Endothelial cell of umbilical vein (primary cell): ENCODE results near the gene ADARB1. TPM values are rescaled to one million over a fixed set of nuclear protein-coding genes. Genes with fewer than 3 reads are reported as not detected.

Experiments used
- BruUV-seq: library from RNA; stranded (reverse); fragments of 400-500 nt; replicated peaks from 2 replicates; lab custom pipeline; 2021; lab: Mats Ljungman, UMichigan
- CTCF ChIA-PET: fragments of 300-600, 350-600 bp; sonication (Branson Sonifier 250); formaldehyde crosslinking; loops from one replicate; lab custom pipeline; 2021; ENCODE audit warnings: antibody characterized with exemption, inconsistent platforms; lab: Charles Lee
- POLR2A ChIA-PET: fragments of 300-600, 350-600 bp; sonication (Branson Sonifier 250); formaldehyde crosslinking; loops from one replicate; lab custom pipeline; 2021; ENCODE audit warnings: antibody characterized with exemption, inconsistent platforms; lab: Charles Lee
- DNase-seq: peaks from one replicate; pipeline ENCODE4 v3.0.0-alpha.2; 2011; ENCODE audit warnings: low read depth, low spot score
- FAIRE-seq: peaks from 2 replicates; lab custom pipeline; 2011; peaks lifted over from hg19 to GRCh38; lab: Jason Lieb, UNC
- H2AFZ ChIP-seq: 2 replicates; pipeline ENCODE4 v1.6.0; 2012; ENCODE audit warnings: low read depth, low read length, control low read depth, inconsistent platforms
- H3K27ac ChIP-seq: 2 replicates; pipeline ENCODE4 v1.5.1; 2011; ENCODE audit warnings: low read depth, mild to moderate bottlenecking, control low read depth, low read length, moderate library complexity; ENCODE audit not compliant: insufficient read depth
- H3K27me3 ChIP-seq, 2 experiments: 2 replicates each; pipeline versions ENCODE4 v1.6.0 to v1.6.1; 2011; ENCODE audit warnings: low read length in 2 of 2, mixed read lengths in 1 of 2; ENCODE audit not compliant: control insufficient read depth in 2 of 2, insufficient read depth in 2 of 2
- H3K36me3 ChIP-seq, 2 experiments: 2 replicates in 1 of 2; 3 replicates in 1 of 2; pipeline ENCODE4 v1.5.1; 2011; ENCODE audit warnings: low read length in 2 of 2, mild to moderate bottlenecking in 1 of 2, moderate library complexity in 1 of 2; ENCODE audit not compliant: control insufficient read depth in 2 of 2, insufficient read depth in 2 of 2; ENCODE audit errors: extremely low read depth in 1 of 2
- H3K4me1 ChIP-seq: 3 replicates; pipeline ENCODE4 v1.5.1; 2011; ENCODE audit warnings: mild to moderate bottlenecking, low read length; ENCODE audit not compliant: control insufficient read depth, insufficient read depth; ENCODE audit errors: extremely low read depth
- H3K4me2 ChIP-seq: 2 replicates; pipeline ENCODE4 v1.6.1; 2011; ENCODE audit warnings: low read length, control low read depth, mixed read lengths; ENCODE audit not compliant: insufficient read depth
- H3K4me3 ChIP-seq, 3 experiments: fragments of 200-600 bp in 1 of 3; sonication (generic), shearing (Covaris generic) in 1 of 3; replicated peaks in 1 of 3; 2 replicates each; pipeline ENCODE4 v1.5.1; 2011 to 2016; ENCODE audit warnings: control low read depth in 3 of 3, low read length in 3 of 3, mild to moderate bottlenecking in 2 of 3, inconsistent platforms in 1 of 3, low read depth in 1 of 3, moderate library complexity in 1 of 3; ENCODE audit not compliant: insufficient read depth in 1 of 3
- H3K79me2 ChIP-seq: 2 replicates; pipeline ENCODE4 v1.6.0; 2012; ENCODE audit warnings: low read length, inconsistent platforms; ENCODE audit not compliant: control insufficient read depth, insufficient read depth
- H3K9ac ChIP-seq: replicated peaks from 2 replicates; pipeline ENCODE3; 2011; ENCODE audit warnings: low read length, control low read depth; ENCODE audit not compliant: insufficient read depth; ENCODE audit errors: extremely low read depth
- H3K9me1 ChIP-seq: replicated peaks from 3 replicates; pipeline ENCODE4 v1.6.0; 2011; ENCODE audit warnings: mild to moderate bottlenecking, low read length; ENCODE audit not compliant: control insufficient read depth, insufficient read depth; ENCODE audit errors: extremely low read depth
- H3K9me3 ChIP-seq: replicated peaks from 2 replicates; pipeline ENCODE4 v1.5.1; 2012; ENCODE audit warnings: low read length, inconsistent platforms; ENCODE audit not compliant: control insufficient read depth, insufficient read depth
- H4K20me1 ChIP-seq: replicated peaks from 2 replicates; pipeline ENCODE3; 2011; ENCODE audit warnings: mild to moderate bottlenecking, low read length; ENCODE audit not compliant: control insufficient read depth, insufficient read depth; ENCODE audit errors: extremely low read depth
- EZH2 ChIP-seq: IDR thresholded peaks from 2 replicates; pipeline ENCODE4 v1.6.1; 2012; ENCODE audit warnings: borderline replicate concordance, low read depth, mild to moderate bottlenecking, moderate library complexity, low read length, inconsistent platforms; ENCODE audit not compliant: severe bottlenecking
- FOS ChIP-seq: IDR thresholded peaks from 2 replicates; pipeline ENCODE4 v1.6.1; 2011; ENCODE audit warnings: mild to moderate bottlenecking, low read length, moderate library complexity, borderline replicate concordance; ENCODE audit not compliant: insufficient read depth
- MYC ChIP-seq: IDR thresholded peaks from one replicate; pipeline ENCODE4 v1.6.1; 2011; ENCODE audit warnings: mild to moderate bottlenecking, low read depth, low read length
- POLR2AphosphoS5 ChIP-seq: IDR thresholded peaks from 2 replicates; pipeline ENCODE4 v1.6.1; 2012; ENCODE audit warnings: low read depth, mild to moderate bottlenecking, control low read depth, low read length, moderate library complexity; ENCODE audit not compliant: insufficient read depth
- dilution Hi-C: fragments of 300-500 bp; cut with MboI; formaldehyde crosslinking; loops from one replicate; pipeline ENCODE4 v1.15.0; 2019; ENCODE audit warnings: low sequenced_read_pairs; ENCODE audit not compliant: extremely low pct_ligation_motif_present
- intact Hi-C: fragments of 100-400 bp; cut with micrococcal nuclease; formaldehyde crosslinking; loops from one replicate; pipeline ENCODE4 v1.10.0; 2022
- polyA plus RNA-seq, 4 experiments: library from polyadenylated mRNA; depleted of rRNA in 3 of 4; stranded (reverse) in 3 of 4; unstranded in 1 of 4; fragments of >200 nt; gene quantifications; 2 replicates each; pipeline versions ENCODE4 v1.2.1 to v1.2.3, GENCODE V29; 2011 to 2012; ENCODE audit warnings: missing spikeins in 1 of 4
- total RNA-seq: library from RNA; stranded (reverse); gene quantifications from 2 replicates; pipeline ENCODE4 v1.2.3, GENCODE V29; 2021
- TF ChIP-seq, protein P1 (sequence below), 2 donors: IDR thresholded peaks; 1 replicate in 1 of 2; 2 replicates in 1 of 2; pipeline ENCODE4 v1.5.1; 2011; ENCODE audit warnings: low read length in 2 of 2, mild to moderate bottlenecking in 2 of 2, moderate library complexity in 2 of 2, control low read depth in 1 of 2, inconsistent platforms in 1 of 2, low read depth in 1 of 2; ENCODE audit not compliant: insufficient read depth in 1 of 2; ENCODE audit errors: extremely low read depth in 1 of 2

Gene ADARB1
- total and polyA plus RNA-seq, 2 donors (not counting 3 experiments of a cell fraction or from before 2014, with no cell fraction given): 32.5 to 54.3 TPM

DNA sequence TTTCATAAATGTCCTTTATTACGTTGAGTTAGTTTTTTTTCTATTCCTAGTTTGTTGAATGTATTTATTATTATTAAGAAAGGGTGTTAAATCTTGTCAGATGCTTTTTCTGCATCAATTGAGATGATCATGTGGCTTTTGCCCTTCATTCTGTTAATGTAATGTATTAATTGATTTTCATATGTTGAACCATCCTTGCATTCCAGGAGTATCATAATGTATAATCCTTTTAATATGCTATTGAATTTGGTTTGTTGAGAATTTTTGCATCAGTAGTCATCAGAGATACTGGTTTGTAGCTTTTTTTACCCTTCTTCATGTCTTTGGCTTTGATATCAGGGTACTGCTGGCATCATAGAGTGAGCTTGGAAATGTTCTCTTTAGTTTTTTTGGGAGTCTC is 113.3 kb downstream of the ADARB1 start:
- no peak for DNase-seq

DNA sequence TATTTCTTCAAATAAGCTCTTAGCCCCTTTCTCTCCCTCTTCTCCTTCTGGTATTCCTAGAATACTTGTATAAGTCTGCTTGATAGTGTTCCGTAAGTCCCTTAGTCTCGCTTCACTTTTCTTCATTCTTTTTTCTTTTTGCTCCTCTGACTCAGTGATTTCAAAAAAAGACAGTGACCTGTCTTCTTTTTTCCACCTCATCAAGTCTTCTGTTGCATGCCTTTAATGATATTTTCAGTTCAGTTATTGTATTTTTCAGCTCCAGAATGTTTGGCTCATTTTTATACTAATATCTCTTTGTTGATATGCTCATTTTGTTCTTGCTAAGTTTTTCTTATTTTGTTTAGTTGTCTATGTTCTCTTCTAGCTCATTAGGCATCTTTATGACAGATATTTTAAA is 115.6 kb downstream of the ADARB1 start:
- dilution Hi-C loops: no loop called here
- no peak overlapping the region for H3K4me3 ChIP-seq
- no peak overlapping the region for H3K4me2 ChIP-seq
- no peak for TF ChIP-seq FOS
- TF ChIP-seq POLR2AphosphoS5: no peak
- H4K20me1 ChIP-seq: no peaks in the 10 kb centered on the region
- H3K9ac ChIP-seq: no peak overlapping the region
- no peaks in the 10 kb centered on the region for H3K27me3 ChIP-seq
- H2AFZ ChIP-seq: no peak overlapping the region
- ChIA-PET POLR2A (no interaction called here), CTCF (interaction anchor here (1.2 kb wide), 1 partner anchor 49 kb away, joined by 3 read pairs; no protein-coding TSS in a partner anchor)
- peaks cover 7 to 19% of the 10 kb centered on the region in 2 experiments for H3K36me3 ChIP-seq
- FAIRE-seq: no peak
- no TSS peak for BruUV-seq
- H3K4me1 ChIP-seq: no peaks in the 10 kb centered on the region
- no peak for DNase-seq
- H3K9me1 ChIP-seq: no peaks in the 10 kb centered on the region
- H3K79me2 ChIP-seq: no peaks in the 10 kb centered on the region
- H3K27ac ChIP-seq: no peak overlapping the region
- intact Hi-C loops: no loop called here
- peaks cover 6% of the 10 kb centered on the region for H3K9me3 ChIP-seq

More for the DNA sequence above, 113.3 kb downstream of the ADARB1 start:
- H3K9ac ChIP-seq: no peak overlapping the region
- no TSS peak for BruUV-seq
- no peaks in the 10 kb centered on the region for H4K20me1 ChIP-seq
- dilution Hi-C loops: no loop called here
- H3K79me2 ChIP-seq: no peaks in the 10 kb centered on the region
- TF ChIP-seq MYC: no peak
- TF ChIP-seq, protein P1, sequence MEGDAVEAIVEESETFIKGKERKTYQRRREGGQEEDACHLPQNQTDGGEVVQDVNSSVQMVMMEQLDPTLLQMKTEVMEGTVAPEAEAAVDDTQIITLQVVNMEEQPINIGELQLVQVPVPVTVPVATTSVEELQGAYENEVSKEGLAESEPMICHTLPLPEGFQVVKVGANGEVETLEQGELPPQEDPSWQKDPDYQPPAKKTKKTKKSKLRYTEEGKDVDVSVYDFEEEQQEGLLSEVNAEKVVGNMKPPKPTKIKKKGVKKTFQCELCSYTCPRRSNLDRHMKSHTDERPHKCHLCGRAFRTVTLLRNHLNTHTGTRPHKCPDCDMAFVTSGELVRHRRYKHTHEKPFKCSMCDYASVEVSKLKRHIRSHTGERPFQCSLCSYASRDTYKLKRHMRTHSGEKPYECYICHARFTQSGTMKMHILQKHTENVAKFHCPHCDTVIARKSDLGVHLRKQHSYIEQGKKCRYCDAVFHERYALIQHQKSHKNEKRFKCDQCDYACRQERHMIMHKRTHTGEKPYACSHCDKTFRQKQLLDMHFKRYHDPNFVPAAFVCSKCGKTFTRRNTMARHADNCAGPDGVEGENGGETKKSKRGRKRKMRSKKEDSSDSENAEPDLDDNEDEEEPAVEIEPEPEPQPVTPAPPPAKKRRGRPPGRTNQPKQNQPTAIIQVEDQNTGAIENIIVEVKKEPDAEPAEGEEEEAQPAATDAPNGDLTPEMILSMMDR (IDR thresholded peaks at IDR 0.05; ENCODE audit: extremely low read depth in 1 of 2, insufficient read depth in 1 of 2, low read depth in 1 of 2, low read length in 2 of 2): no peak
- TF ChIP-seq EZH2: no peak
- no peak overlapping the region for H3K4me3 ChIP-seq
- peaks cover 7 to 24% of the 10 kb centered on the region in 2 experiments for H3K36me3 ChIP-seq
- H3K27ac ChIP-seq: no peak overlapping the region
- ChIA-PET CTCF (no interaction called here), POLR2A (no interaction called here)
- H3K4me2 ChIP-seq: no peak overlapping the region
- H3K9me1 ChIP-seq: no peaks in the 10 kb centered on the region
- no peaks in the 10 kb centered on the region for H3K27me3 ChIP-seq
- H3K4me1 ChIP-seq: peaks cover 9% of the 10 kb centered on the region
- no peak overlapping the region for H2AFZ ChIP-seq
- FAIRE-seq: no peak
- intact Hi-C loops: no loop called here
- peaks cover 6% of the 10 kb centered on the region for H3K9me3 ChIP-seq
